Retinal pigment epithelial cell (primary cell): ENCODE data around the gene SPATA13.

ENCODE experiments used
- DNase-seq: peaks from one replicate; pipeline ENCODE4 v3.0.0-alpha.2; 2010; ENCODE audit warnings: low read depth
- H3K4me3 ChIP-seq: 2 replicates; pipeline ENCODE4 v1.5.1; 2011; ENCODE audit warnings: mild to moderate bottlenecking, low read length, control low read depth, moderate library complexity
- CTCF ChIP-seq: conservative IDR thresholded peaks from 2 replicates; pipeline ENCODE4 v1.5.1; 2011; ENCODE audit warnings: low read depth, low read length, control low read depth, inconsistent platforms

SPATA13 gene

GRCh38 chr13:24165746-24166145 is 5.2 kb downstream of the SPATA13 start:
- no peak for TF ChIP-seq CTCF
- DNase-seq = no peak
- H3K4me3 ChIP-seq = no peak overlapping the region

- no peak for DNase-seq
These were observed 6.0 kb downstream of the SPATA13 start for GRCh38 chr13:24166561-24166960.

GRCh38 chr13:24167666-24168391 is 7.3 kb downstream of the SPATA13 start:
- no peak overlapping the region for H3K4me3 ChIP-seq

More at GRCh38 chr13:24166561-24166960, 6.0 kb downstream of the SPATA13 start:
- no peak for TF ChIP-seq CTCF
- H3K4me3 ChIP-seq = no peak overlapping the region

GRCh38 chr13:24168392-24168750 is 7.9 kb downstream of the SPATA13 start:
- H3K4me3 ChIP-seq = no peak overlapping the region
- no peak for DNase-seq
- no peak for TF ChIP-seq CTCF

More at GRCh38 chr13:24167666-24168391, 7.3 kb downstream of the SPATA13 start:
- no peak for DNase-seq
- TF ChIP-seq CTCF = no peak

- no peak for DNase-seq
- no peak overlapping the region for H3K4me3 ChIP-seq
- no peak for TF ChIP-seq CTCF
These were observed 8.5 kb downstream of the SPATA13 start for GRCh38 chr13:24168979-24169378.

GRCh38 chr13:24172071-24172470 is 11.6 kb downstream of the SPATA13 start:
- TF ChIP-seq CTCF = no peak
- H3K4me3 ChIP-seq = no peak overlapping the region
- no peak for DNase-seq

- H3K4me3 ChIP-seq = no peak overlapping the region
- no peak for DNase-seq
- no peak for TF ChIP-seq CTCF
These were observed 13.3 kb downstream of the SPATA13 start for GRCh38 chr13:24173795-24174194.
